H1 (cell line): ENCODE measurements around the gene COLEC12. TPM values are rescaled to one million over a fixed set of nuclear protein-coding genes. Genes with fewer than 3 reads are reported as not detected.

Source experiments
- CTCF ChIA-PET: fragments of 300-600 bp; sonication (Branson Sonifier 250); formaldehyde crosslinking; loops from one replicate; lab custom pipeline; 2021; ENCODE audit not compliant: partially characterized antibody; lab: Charles Lee
- POLR2A ChIA-PET: fragments of 300-600 bp; sonication (Branson Sonifier 250); formaldehyde crosslinking; loops from one replicate; lab custom pipeline; 2021; ENCODE audit warnings: inconsistent platforms; ENCODE audit not compliant: partially characterized antibody; lab: Charles Lee
- DNase-seq, 2 experiments: peaks; one replicate each; pipeline versions ENCODE4 v3.0.0 to v3.0.0-alpha.2; 2010 to 2022; ENCODE audit warnings: low spot score in 2 of 2, low read depth in 1 of 2, mixed read lengths in 1 of 2
- FAIRE-seq: peaks from 2 replicates; lab custom pipeline; 2011; peaks lifted over from hg19 to GRCh38; lab: Jason Lieb, UNC
- H2AFZ ChIP-seq: 2 replicates; pipeline ENCODE4 v1.8.1; 2012; ENCODE audit warnings: low read length, inconsistent platforms
- H2AK5ac ChIP-seq: 2 replicates; pipeline ENCODE4 v1.6.1; 2013; ENCODE audit warnings: low read depth, low read length
- H2BK120ac ChIP-seq: replicated peaks from 2 replicates; pipeline ENCODE3; 2013; ENCODE audit warnings: low read depth, low read length, inconsistent platforms
- H2BK12ac ChIP-seq: 2 replicates; pipeline ENCODE4 v1.6.1; 2013; ENCODE audit warnings: low read depth, low read length
- H2BK15ac ChIP-seq: 2 replicates; pipeline ENCODE4 v1.6.1; 2013; ENCODE audit warnings: low read length
- H2BK20ac ChIP-seq: 2 replicates; pipeline ENCODE4 v1.6.1; 2013; ENCODE audit warnings: low read length
- H2BK5ac ChIP-seq: 2 replicates; pipeline ENCODE4 v1.6.1; 2013; ENCODE audit warnings: low read depth, low read length
- H3K14ac ChIP-seq: 2 replicates; pipeline ENCODE4 v1.6.1; 2013; ENCODE audit warnings: inconsistent platforms; ENCODE audit not compliant: insufficient read length
- H3K18ac ChIP-seq: 2 replicates; pipeline ENCODE4 v1.6.1; 2013; ENCODE audit warnings: low read length; ENCODE audit errors: extremely low read depth
- H3K23ac ChIP-seq: 2 replicates; pipeline ENCODE4 v1.6.1; 2013; ENCODE audit warnings: inconsistent platforms; ENCODE audit not compliant: insufficient read length
- H3K23me2 ChIP-seq: 2 replicates; pipeline ENCODE4 v1.6.1; 2013; ENCODE audit warnings: low read depth, low read length
- H3K27ac ChIP-seq: 2 replicates; pipeline ENCODE4 v1.6.1; 2011; ENCODE audit warnings: low read depth, low read length, inconsistent platforms
- H3K27me3 ChIP-seq, 4 experiments: replicated peaks in 1 of 4; 1 replicate in 1 of 4; 2 replicates in 3 of 4; pipeline versions ENCODE4 v1.6.1 to v1.8.1; 2011 to 2013; ENCODE audit warnings: low read length in 3 of 4, mild to moderate bottlenecking in 3 of 4, inconsistent platforms in 2 of 4, mixed read lengths in 2 of 4, moderate library complexity in 1 of 4; ENCODE audit not compliant: control insufficient read depth in 3 of 4, insufficient read depth in 3 of 4; ENCODE audit errors: extremely low read depth in 1 of 4
- H3K36me3 ChIP-seq, 4 experiments: 2 replicates each; pipeline versions ENCODE4 v1.6.1 to v1.8.1; 2011 to 2013; ENCODE audit warnings: mild to moderate bottlenecking in 4 of 4, low read length in 3 of 4, moderate library complexity in 2 of 4, control low read depth in 1 of 4, inconsistent platforms in 1 of 4; ENCODE audit not compliant: insufficient read depth in 4 of 4, control insufficient read depth in 2 of 4
- H3K4ac ChIP-seq: replicated peaks from 2 replicates; pipeline ENCODE3; 2013; ENCODE audit warnings: low read length, low read depth, mixed read lengths, inconsistent platforms; ENCODE audit not compliant: insufficient read length
- H3K4me1 ChIP-seq, 4 experiments: replicated peaks in 1 of 4; 1 replicate in 1 of 4; 2 replicates in 3 of 4; pipeline versions ENCODE4 v1.6.1 to v1.8.1; 2011 to 2013; ENCODE audit warnings: low read length in 3 of 4, inconsistent platforms in 2 of 4, mixed read lengths in 1 of 4; ENCODE audit not compliant: insufficient read depth in 4 of 4, control insufficient read depth in 3 of 4
- H3K4me2 ChIP-seq, 2 experiments: 2 replicates each; pipeline versions ENCODE4 v1.6.1 to v1.8.1; 2011 to 2013; ENCODE audit warnings: low read depth in 2 of 2, low read length in 2 of 2, control low read depth in 1 of 2, inconsistent platforms in 1 of 2, mild to moderate bottlenecking in 1 of 2; ENCODE audit not compliant: insufficient read depth in 1 of 2
- H3K4me3 ChIP-seq, 4 experiments: fragments of 200-600, 300-600 bp in 1 of 4; sonication (generic), shearing (Covaris generic), sonication (Bioruptor Twin) in 1 of 4; 2 replicates each; pipeline versions ENCODE4 v1.5.1 to v1.8.1; 2011 to 2016; ENCODE audit warnings: low read length in 4 of 4, low read depth in 3 of 4, control low read depth in 2 of 4, inconsistent platforms in 2 of 4, mild to moderate bottlenecking in 2 of 4, mixed read lengths in 1 of 4, moderate library complexity in 1 of 4; ENCODE audit not compliant: insufficient read depth in 2 of 4; ENCODE audit errors: extremely low read depth in 1 of 4
- H3K56ac ChIP-seq: replicated peaks from 2 replicates; pipeline ENCODE3; 2013; ENCODE audit warnings: low read depth, mild to moderate bottlenecking, mixed read lengths, low read length, inconsistent platforms; ENCODE audit not compliant: insufficient read length
- H3K79me1 ChIP-seq: 2 replicates; pipeline ENCODE4 v1.6.1; 2013; ENCODE audit warnings: low read depth, low read length, control low read depth
- H3K79me2 ChIP-seq, 2 experiments: 2 replicates each; pipeline versions ENCODE4 v1.6.1 to v1.8.1; 2012 to 2013; ENCODE audit warnings: low read length in 2 of 2, mild to moderate bottlenecking in 2 of 2, inconsistent platforms in 1 of 2; ENCODE audit not compliant: insufficient read depth in 2 of 2, control insufficient read depth in 1 of 2
- H3K9ac ChIP-seq, 4 experiments: replicated peaks in 1 of 4; 1 replicate in 1 of 4; 2 replicates in 3 of 4; pipeline versions ENCODE4 v1.6.1 to v1.8.1; 2011 to 2013; ENCODE audit warnings: low read depth in 3 of 4, low read length in 3 of 4, control low read depth in 2 of 4, mild to moderate bottlenecking in 2 of 4, moderate library complexity in 2 of 4, inconsistent platforms in 1 of 4; ENCODE audit errors: extremely low read depth in 1 of 4
- H3K9me3 ChIP-seq, 2 experiments: 2 replicates each; pipeline versions ENCODE4 v1.6.1 to v1.8.1; 2012 to 2013; ENCODE audit warnings: mild to moderate bottlenecking in 2 of 2, moderate library complexity in 2 of 2, control low read depth in 1 of 2, inconsistent platforms in 1 of 2, low read depth in 1 of 2, low read length in 1 of 2, mixed read lengths in 1 of 2; ENCODE audit not compliant: insufficient read depth in 2 of 2
- H4K20me1 ChIP-seq, 2 experiments: replicated peaks in 1 of 2; 2 replicates each; pipeline versions ENCODE3 to v1.8.1; 2011 to 2013; ENCODE audit warnings: inconsistent platforms in 2 of 2, low read length in 2 of 2, mild to moderate bottlenecking in 1 of 2; ENCODE audit not compliant: insufficient read depth in 2 of 2, control insufficient read depth in 1 of 2
- H4K5ac ChIP-seq: 2 replicates; pipeline ENCODE4 v1.6.1; 2013; ENCODE audit warnings: low read length, low read depth, mixed read lengths, inconsistent platforms; ENCODE audit not compliant: insufficient read length
- H4K8ac ChIP-seq: 2 replicates; pipeline ENCODE4 v1.8.0; 2013; ENCODE audit warnings: mild to moderate bottlenecking, moderate library complexity, low read length, inconsistent platforms; ENCODE audit not compliant: insufficient read depth; ENCODE audit errors: extremely low read depth
- H4K91ac ChIP-seq: replicated peaks from 2 replicates; pipeline ENCODE3; 2013; ENCODE audit warnings: low read length, mixed read lengths, inconsistent platforms; ENCODE audit not compliant: insufficient read length
- BRCA1 ChIP-seq: IDR thresholded peaks from 2 replicates; pipeline ENCODE4 v1.6.1; 2012; ENCODE audit warnings: low read depth, low read length, improper control_type of control experiment
- CTCF ChIP-seq, 3 experiments: IDR thresholded peaks; 1 replicate in 2 of 3; 2 replicates in 1 of 3; pipeline versions ENCODE4 v1.5.1 to v1.6.1; 2011; ENCODE audit warnings: low read length in 3 of 3, mild to moderate bottlenecking in 3 of 3, inconsistent platforms in 2 of 3, low read depth in 1 of 3, moderate library complexity in 1 of 3; ENCODE audit not compliant: insufficient read depth in 1 of 3; ENCODE audit errors: control extremely low read depth in 1 of 3
- GABPA ChIP-seq: IDR thresholded peaks from 2 replicates; pipeline ENCODE4 v1.6.1; 2011; ENCODE audit warnings: mild to moderate bottlenecking, low read length, moderate library complexity, borderline replicate concordance; ENCODE audit not compliant: insufficient read depth
- POLR2AphosphoS5 ChIP-seq: IDR thresholded peaks from 2 replicates; pipeline ENCODE4 v1.6.1; 2011; ENCODE audit warnings: low read depth, low read length
- RNF2 ChIP-seq: fragments of 200-900, 300-1000 bp; sonication (generic); IDR thresholded peaks from 2 replicates; pipeline ENCODE4 v1.7.1; 2016; ENCODE audit warnings: borderline replicate concordance, low read depth, mild to moderate bottlenecking, antibody characterized with exemption, low read length; ENCODE audit not compliant: poor library complexity, severe bottlenecking; ENCODE audit errors: missing control alignments
- RXRA ChIP-seq: IDR thresholded peaks from 2 replicates; pipeline ENCODE4 v1.6.1; 2011; ENCODE audit warnings: low read depth, mild to moderate bottlenecking, low read length, moderate library complexity; ENCODE audit not compliant: insufficient read depth
- SIRT6 ChIP-seq: IDR thresholded peaks from one replicate; pipeline ENCODE4 v1.7.1; 2012; ENCODE audit warnings: low read length, inconsistent platforms
- TBP ChIP-seq: IDR thresholded peaks from 2 replicates; pipeline ENCODE4 v1.6.1; 2011; ENCODE audit warnings: low read depth, low read length, improper control_type of control experiment
- TCF12 ChIP-seq: IDR thresholded peaks from 2 replicates; pipeline ENCODE4 v1.6.1; 2011; ENCODE audit warnings: low read depth, mild to moderate bottlenecking, low read length
- USF2 ChIP-seq: IDR thresholded peaks from 2 replicates; pipeline ENCODE4 v1.6.1; 2011; ENCODE audit warnings: low read length, improper control_type of control experiment
- ZNF274 ChIP-seq: IDR thresholded peaks from 2 replicates; pipeline ENCODE4 v1.7.0; 2012; ENCODE audit warnings: low read length, borderline replicate concordance; ENCODE audit errors: extremely low read depth
- WGBS, 2 experiments: shearing (Covaris generic) in 1 of 2; methylation state at CpG; one replicate each; pipeline versions ENCODE4 v1.1.6 to v1.1.7; 2013 to 2015; ENCODE audit warnings: low lambda C conversion rate in 2 of 2, mixed read lengths in 2 of 2, inconsistent platforms in 1 of 2, low coverage in 1 of 2, missing lambda C conversion rate in 1 of 2; ENCODE audit not compliant: insufficient replicate concordance in 2 of 2, insufficient coverage in 1 of 2, insufficient read length in 1 of 2; ENCODE audit errors: extremely low coverage in 1 of 2, missing lambda C conversion rate in 1 of 2; 5-methylcytosine and 5-hydroxymethylcytosine counted together
- polyA plus RNA-seq, 7 experiments: library from polyadenylated mRNA; depleted of rRNA in 3 of 7; stranded (reverse) in 5 of 7; unstranded in 2 of 7; fragments of >200 nt in 5 of 7; fragments of 200-250 nt in 2 of 7; gene quantifications; 1 replicate in 5 of 7; 2 replicates in 1 of 7; 4 replicates in 1 of 7; pipeline versions ENCODE4 v1.2.1 to v1.2.3, GENCODE V29; 2011 to 2013; ENCODE audit warnings: missing spikeins in 2 of 7, mixed read lengths in 2 of 7
- total RNA-seq: library from RNA; stranded (reverse); fragmentation: NEBNext Ultra II Directional; extraction: Animal tissue kit (Norgen Biotek cat#: 25700); gene quantifications from 2 replicates; pipeline ENCODE4 v1.2.1, GENCODE V29; 2021

Gene COLEC12
- total and polyA plus RNA-seq, 2 of the 8 experiments (the other 6 are each of a cell fraction or from before 2014, with no cell fraction given) = 0.44 to 2.3 TPM

- no peaks in the 10 kb centered on the region for H3K9me3 ChIP-seq
- no peak for DNase-seq
- ChIA-PET POLR2A (no interaction called here), CTCF (no interaction called here)
- H2BK5ac ChIP-seq = no peak overlapping the region
- no peak overlapping the region for H2BK12ac ChIP-seq
- H3K79me2 ChIP-seq = no peaks in the 10 kb centered on the region
- WGBS, 2 experiments = 80% methylated on average over 7 of the region's 7 CpGs; no CpG with 5 or more reads in 1 of the 2 experiments
- no peak overlapping the region for H3K14ac ChIP-seq
- H2BK20ac ChIP-seq = no peak overlapping the region
- H3K18ac ChIP-seq = no peak overlapping the region
- no peak overlapping the region for H2BK120ac ChIP-seq
- H2BK15ac ChIP-seq = no peak overlapping the region
- H3K4me1 ChIP-seq = peaks cover 2 to 18% (median 8%) of the 10 kb centered on the region in 4 experiments; a peak in 4 of 7 replicates
- no peak overlapping the region for H2AFZ ChIP-seq
- no peaks in the 10 kb centered on the region for H3K27me3 ChIP-seq
- H2AK5ac ChIP-seq = no peak overlapping the region
- H3K79me1 ChIP-seq = no peaks in the 10 kb centered on the region
- H3K56ac ChIP-seq = no peak overlapping the region
- H4K91ac ChIP-seq = no peak overlapping the region
- no peaks in the 10 kb centered on the region for H3K23me2 ChIP-seq
- H3K27ac ChIP-seq = no peak overlapping the region
- no peaks in the 10 kb centered on the region for H3K36me3 ChIP-seq
- H3K4me3 ChIP-seq = no peak overlapping the region
- FAIRE-seq = no peak
- H3K9ac ChIP-seq = no peak overlapping the region
- H4K8ac ChIP-seq = no peak overlapping the region
- no peak overlapping the region for H3K4ac ChIP-seq
- H3K4me2 ChIP-seq = no peak overlapping the region
- H4K5ac ChIP-seq = no peak overlapping the region
- no peaks in the 10 kb centered on the region for H4K20me1 ChIP-seq
- no peak overlapping the region for H3K23ac ChIP-seq
- TF ChIP-seq POLR2AphosphoS5 (no peak), RNF2 (no peak), TBP (no peak), CTCF (IDR thresholded peaks at IDR 0.05; ENCODE audit: control extremely low read depth in 1 of 3, insufficient read depth in 1 of 3, low read depth in 1 of 3, low read length in 3 of 3) (no peak), ZNF274 (no peak), RXRA (no peak), GABPA (no peak), SIRT6 (no peak), TCF12 (no peak), BRCA1 (no peak), USF2 (no peak)
Measured at GRCh38 chr18:302097-302496, 198.4 kb downstream of the COLEC12 start.
